Measurements from ENCODE around the gene SYNJ2. TPM values are rescaled to one million over a fixed set of nuclear protein-coding genes. Genes with fewer than 3 reads are reported as not detected.
A peak's percentile ranks its signal among the peaks of the same experiment; 100 is the strongest.

The SYNJ2 gene
- total RNA-seq, 4 donors from 2014 or later: 2.6 to 7.5 (median 5.5) TPM

- 75 to 76% methylated on average over 9 of the region's 9 CpGs for WGBS, 2 donors
- intact Hi-C loops (cut with DNase I; ENCODE audit: low total_unique reads): loop anchor here (5.0 kb wide), 1 partner anchor 79 kb away; no protein-coding TSS in a partner anchor
- DNase-seq (ENCODE audit: low spot score in 2 of 2): no peak
- no peak for TF ChIP-seq POLR2A (IDR thresholded peaks at IDR 0.05)
- TF ChIP-seq, protein P1, sequence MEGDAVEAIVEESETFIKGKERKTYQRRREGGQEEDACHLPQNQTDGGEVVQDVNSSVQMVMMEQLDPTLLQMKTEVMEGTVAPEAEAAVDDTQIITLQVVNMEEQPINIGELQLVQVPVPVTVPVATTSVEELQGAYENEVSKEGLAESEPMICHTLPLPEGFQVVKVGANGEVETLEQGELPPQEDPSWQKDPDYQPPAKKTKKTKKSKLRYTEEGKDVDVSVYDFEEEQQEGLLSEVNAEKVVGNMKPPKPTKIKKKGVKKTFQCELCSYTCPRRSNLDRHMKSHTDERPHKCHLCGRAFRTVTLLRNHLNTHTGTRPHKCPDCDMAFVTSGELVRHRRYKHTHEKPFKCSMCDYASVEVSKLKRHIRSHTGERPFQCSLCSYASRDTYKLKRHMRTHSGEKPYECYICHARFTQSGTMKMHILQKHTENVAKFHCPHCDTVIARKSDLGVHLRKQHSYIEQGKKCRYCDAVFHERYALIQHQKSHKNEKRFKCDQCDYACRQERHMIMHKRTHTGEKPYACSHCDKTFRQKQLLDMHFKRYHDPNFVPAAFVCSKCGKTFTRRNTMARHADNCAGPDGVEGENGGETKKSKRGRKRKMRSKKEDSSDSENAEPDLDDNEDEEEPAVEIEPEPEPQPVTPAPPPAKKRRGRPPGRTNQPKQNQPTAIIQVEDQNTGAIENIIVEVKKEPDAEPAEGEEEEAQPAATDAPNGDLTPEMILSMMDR (IDR thresholded peaks at IDR 0.05): no peak
- no peak overlapping the region for H3K4me3 ChIP-seq (ENCODE audit: low read depth, poor library complexity, severe bottlenecking)
Measured at GRCh38 chr6:157983406-157984119, 1.9 kb downstream of the SYNJ2 start.

- intact Hi-C loops (cut with DNase I; ENCODE audit: low total_unique reads): loop anchor here (5.0 kb wide), 1 partner anchor 78 kb away; no protein-coding TSS in a partner anchor
- TF ChIP-seq, protein P1 (IDR thresholded peaks at IDR 0.05): no peak
- no peak for TF ChIP-seq POLR2A (IDR thresholded peaks at IDR 0.05)
- DNase-seq (ENCODE audit: low spot score in 2 of 2): no peak
- no peak overlapping the region for H3K4me3 ChIP-seq (ENCODE audit: low read depth, poor library complexity, severe bottlenecking)
- WGBS, 2 donors: 90 to 93% methylated on average over 4 of the region's 4 CpGs
Measured at GRCh38 chr6:157984128-157984527, 2.5 kb downstream of the SYNJ2 start.

GRCh38 chr6:157984686-157985225, 3.1 kb downstream of the SYNJ2 start:
- no peak for DNase-seq (ENCODE audit: low spot score in 2 of 2)
- no peak overlapping the region for H3K4me3 ChIP-seq (ENCODE audit: low read depth, poor library complexity, severe bottlenecking)
- 75 to 82% methylated on average over 14 of the region's 14 CpGs for WGBS, 2 donors
- intact Hi-C loops (cut with DNase I; ENCODE audit: low total_unique reads): loop anchor here (5.0 kb wide), 1 partner anchor 78 kb away; no protein-coding TSS in a partner anchor
- no peak for TF ChIP-seq POLR2A (IDR thresholded peaks at IDR 0.05)
- TF ChIP-seq, protein P1 (IDR thresholded peaks at IDR 0.05): no peak

- no peak for DNase-seq (ENCODE audit: low spot score in 2 of 2)
- intact Hi-C loops (cut with DNase I; ENCODE audit: low total_unique reads): no loop called here
- TF ChIP-seq, protein P1 (IDR thresholded peaks at IDR 0.05): peak in 1 of 3 donors; percentile 22
- TF ChIP-seq POLR2A (IDR thresholded peaks at IDR 0.05): no peak
- H3K4me3 ChIP-seq (ENCODE audit: low read depth, poor library complexity, severe bottlenecking): no peak overlapping the region
- 62 to 67% methylated on average over 13 of the region's 13 CpGs for WGBS, 2 donors
Measured at GRCh38 chr6:157985378-157986155, 3.9 kb downstream of the SYNJ2 start.

- TF ChIP-seq POLR2A (IDR thresholded peaks at IDR 0.05): no peak
- TF ChIP-seq, protein P1 (IDR thresholded peaks at IDR 0.05): no peak
- intact Hi-C loops (cut with DNase I; ENCODE audit: low total_unique reads): no loop called here
- DNase-seq (ENCODE audit: low spot score in 2 of 2): no peak
- no peak overlapping the region for H3K4me3 ChIP-seq (ENCODE audit: low read depth, poor library complexity, severe bottlenecking)
- 86 to 89% methylated on average over 19 of the region's 20 CpGs for WGBS, 2 donors
Measured at GRCh38 chr6:157987788-157988699, 6.4 kb downstream of the SYNJ2 start.
